Stimulated activated memory B cell treated with anti-CD40 and anti-IgM and Interleukin-4, amounts not matched to agents 10 μg/mL and 1 μg/mL and 100 μg/mL, for 72 hours (primary cell): Measurements from ENCODE around the gene OGFOD3.
"Not testable (repeated sequence)": the region's sequence is repeated elsewhere in the genome, so short reads cannot be mapped to it uniquely, and the experiment has no call there.

Source experiments
- ATAC-seq: fragments of 150-1000 bp; cut with Tn5 transposase; 2 replicates; pipeline ENCODE4 v1.10.0; 2021
- H3K27ac Mint-ChIP-seq: one replicate; pipeline ENCODE4 v1.8.0; 2022; ENCODE audit warnings: mild to moderate bottlenecking, mixed read lengths
- H3K27me3 Mint-ChIP-seq: one replicate; pipeline ENCODE4 v1.8.0; 2022; ENCODE audit warnings: mixed read lengths
- H3K36me3 Mint-ChIP-seq: one replicate; pipeline ENCODE4 v1.8.0; 2022; ENCODE audit warnings: mixed read lengths
- H3K4me1 Mint-ChIP-seq: one replicate; pipeline ENCODE4 v1.8.0; 2022; ENCODE audit warnings: mixed read lengths
- H3K4me3 Mint-ChIP-seq: one replicate; pipeline ENCODE4 v1.8.0; 2022; ENCODE audit warnings: mild to moderate bottlenecking, moderate library complexity, mixed read lengths
- H3K9me3 Mint-ChIP-seq: one replicate; pipeline ENCODE4 v1.8.0; 2022; ENCODE audit warnings: mixed read lengths

OGFOD3 gene, protein sequence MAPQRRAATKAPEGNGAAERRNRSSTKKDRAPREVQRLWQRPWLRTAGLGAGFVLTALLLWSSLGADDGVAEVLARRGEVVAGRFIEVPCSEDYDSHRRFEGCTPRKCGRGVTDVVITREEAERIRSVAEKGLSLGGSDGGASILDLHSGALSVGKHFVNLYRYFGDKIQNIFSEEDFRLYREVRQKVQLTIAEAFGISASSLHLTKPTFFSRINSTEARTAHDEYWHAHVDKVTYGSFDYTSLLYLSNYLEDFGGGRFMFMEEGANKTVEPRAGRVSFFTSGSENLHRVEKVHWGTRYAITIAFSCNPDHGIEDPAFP

GRCh38 chr17:82418001-82418986, at the start of gene OGFOD3, which contains the start of gene HEXD:
OGFOD3 (minus strand) TSS chr17:82418586; CDS start chr17:82418485, 101 bp downstream.
HEXD (plus strand) TSS chr17:82418347; CDS start chr17:82419800, 1,453 bp downstream.
- H3K36me3 Mint-ChIP-seq = peaks cover 57% of the 10 kb centered on the region
- peak; percentile 95 for ATAC-seq
- peak within 1 kb of the TSS; percentile 54 for H3K27ac Mint-ChIP-seq
- H3K4me1 Mint-ChIP-seq = peaks cover 44% of the 10 kb centered on the region
- H3K4me3 Mint-ChIP-seq = peak within 1 kb of the TSS; percentile 81
- H3K9me3 Mint-ChIP-seq = no peaks in the 10 kb centered on the region
- H3K27me3 Mint-ChIP-seq = no peaks in the 10 kb centered on the region

DNA sequence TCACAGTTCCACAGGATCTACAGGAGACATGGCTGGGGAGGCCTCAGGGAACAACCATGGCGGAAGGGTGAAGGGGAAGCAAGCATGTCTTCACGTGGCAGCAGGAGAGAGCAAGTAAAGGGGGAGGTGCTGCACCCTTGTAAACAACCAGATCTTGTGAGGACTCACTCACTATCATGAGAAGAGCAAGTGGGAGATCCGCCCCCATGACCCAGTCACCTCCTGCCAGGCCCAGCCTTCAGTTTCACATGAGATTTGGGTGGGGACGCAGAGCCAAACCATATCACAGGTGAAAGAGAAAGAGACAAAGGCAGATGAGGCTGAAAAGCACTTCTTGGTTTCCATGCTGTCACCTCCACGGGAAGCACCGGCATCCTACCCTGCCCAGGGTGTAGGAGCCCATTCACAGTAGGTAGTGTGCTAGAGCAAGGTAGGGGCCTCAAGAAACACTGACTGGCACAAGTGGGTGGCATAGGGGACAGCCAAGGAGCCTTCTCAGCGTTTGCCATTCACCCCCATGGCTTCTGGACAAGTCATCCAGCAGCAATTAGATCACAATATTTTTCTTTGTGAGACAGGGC, 46.7 kb upstream of the OGFOD3 start:
- H3K4me1 Mint-ChIP-seq = no peaks in the 10 kb centered on the region
- H3K4me3 Mint-ChIP-seq = no peak overlapping the region
- H3K27ac Mint-ChIP-seq = no peak overlapping the region
- no peak for ATAC-seq
- H3K9me3 Mint-ChIP-seq = no peaks in the 10 kb centered on the region
- H3K36me3 Mint-ChIP-seq = peaks cover 70% of the 10 kb centered on the region
- H3K27me3 Mint-ChIP-seq = no peaks in the 10 kb centered on the region

- no peak overlapping the region for H3K27ac Mint-ChIP-seq
- no peak for ATAC-seq
- H3K9me3 Mint-ChIP-seq = no peaks in the 10 kb centered on the region
- H3K27me3 Mint-ChIP-seq = no peaks in the 10 kb centered on the region
- no peak overlapping the region for H3K4me3 Mint-ChIP-seq
- peaks cover 67% of the 10 kb centered on the region for H3K36me3 Mint-ChIP-seq
- peaks cover 2% of the 10 kb centered on the region for H3K4me1 Mint-ChIP-seq
Observed at GRCh38 chr17:82464567-82464929, 46.2 kb upstream of the OGFOD3 start.

DNA sequence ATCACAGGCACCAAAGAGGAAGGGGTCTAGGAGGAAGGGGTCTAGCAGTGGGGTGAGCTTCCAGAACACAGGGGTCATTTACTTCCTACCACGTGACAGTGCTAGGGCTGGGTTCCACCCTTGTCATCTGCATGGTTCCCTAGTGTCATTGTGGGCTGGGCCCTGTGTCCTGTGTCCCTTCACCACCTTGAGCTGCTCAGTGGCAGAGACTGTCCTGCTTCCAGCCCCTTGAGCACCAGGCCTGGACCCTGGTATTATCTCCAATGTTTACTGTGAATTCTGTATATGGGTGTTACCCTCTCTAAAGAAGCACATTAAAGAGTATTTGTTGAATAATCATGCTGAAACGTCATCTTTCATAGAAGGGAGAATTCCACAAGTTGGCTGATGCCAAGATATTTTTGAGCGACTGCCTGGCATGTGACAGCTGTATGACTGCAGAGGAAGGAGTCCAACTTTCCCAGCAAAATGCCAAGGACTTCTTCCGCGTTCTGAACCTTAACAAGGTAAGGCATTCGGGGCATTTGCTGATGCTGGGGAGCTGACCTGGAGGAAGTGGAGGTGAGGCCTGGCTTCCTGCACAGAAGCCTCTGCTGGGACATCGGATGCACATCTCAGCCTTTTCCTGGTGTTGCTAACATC, 45.7 kb upstream of the OGFOD3 start:
- H3K27ac Mint-ChIP-seq = no peak overlapping the region
- H3K9me3 Mint-ChIP-seq = no peaks in the 10 kb centered on the region
- H3K4me1 Mint-ChIP-seq = peaks cover 7% of the 10 kb centered on the region
- no peak for ATAC-seq
- no peak overlapping the region for H3K4me3 Mint-ChIP-seq
- peaks cover 62% of the 10 kb centered on the region for H3K36me3 Mint-ChIP-seq
- H3K27me3 Mint-ChIP-seq = no peaks in the 10 kb centered on the region

DNA sequence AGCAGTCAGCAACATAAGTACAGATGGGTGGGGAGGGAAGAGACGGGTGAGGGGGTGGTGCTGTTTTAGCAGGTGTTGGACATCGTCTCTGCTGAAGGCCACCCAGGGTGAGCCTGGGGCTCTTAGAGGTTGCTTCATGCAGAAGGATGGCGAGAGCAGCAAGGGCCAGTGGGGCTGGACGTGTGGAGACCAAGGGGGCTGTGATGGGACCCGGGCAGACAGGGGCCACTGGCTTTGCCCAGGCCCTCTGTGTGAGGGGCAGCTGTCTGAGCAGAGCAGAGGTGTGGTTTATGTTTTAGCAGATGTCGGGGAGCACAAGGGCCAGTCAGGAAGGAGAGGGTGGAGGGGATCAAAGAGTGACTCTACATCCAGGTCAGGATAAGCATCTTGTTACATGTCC, 45.0 kb upstream of the OGFOD3 start:
- H3K27ac Mint-ChIP-seq = no peak overlapping the region
- no peaks in the 10 kb centered on the region for H3K27me3 Mint-ChIP-seq
- peaks cover 10% of the 10 kb centered on the region for H3K4me1 Mint-ChIP-seq
- no peak for ATAC-seq
- no peaks in the 10 kb centered on the region for H3K9me3 Mint-ChIP-seq
- H3K4me3 Mint-ChIP-seq = no peak overlapping the region
- peaks cover 55% of the 10 kb centered on the region for H3K36me3 Mint-ChIP-seq

GRCh38 chr17:82461827-82462524, 43.6 kb upstream of the OGFOD3 start:
- Mint-ChIP-seq H3K27me3 (no peaks in the 10 kb centered on the region), H3K27ac (no peak overlapping the region), H3K4me3 (no peak overlapping the region), H3K4me1 (peaks cover 21% of the 10 kb centered on the region), H3K36me3 (peaks cover 51% of the 10 kb centered on the region), H3K9me3 (no peaks in the 10 kb centered on the region)
- ATAC-seq = no peak

DNA sequence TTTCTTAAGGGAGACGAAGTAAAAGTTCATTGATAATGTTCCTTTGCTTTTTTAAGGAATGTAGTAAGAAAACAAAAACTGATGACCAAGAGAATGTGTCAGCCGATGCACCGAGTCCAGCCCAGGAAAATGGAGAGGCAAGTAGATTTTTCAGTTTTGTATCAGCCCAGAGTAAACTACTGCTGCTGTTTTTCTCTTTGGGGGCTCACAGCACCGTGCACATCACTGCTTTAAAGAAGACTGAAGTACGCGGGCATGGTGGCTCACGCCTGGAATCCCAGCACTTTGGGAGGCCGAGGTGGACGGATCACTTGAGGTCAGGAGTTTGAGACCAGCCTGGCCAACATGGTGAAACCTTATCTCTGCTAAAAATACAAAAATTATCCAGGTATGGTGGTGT, 41.5 kb upstream of the OGFOD3 start:
- H3K4me3 Mint-ChIP-seq, H3K27me3 Mint-ChIP-seq, ATAC-seq, H3K9me3 Mint-ChIP-seq, H3K27ac Mint-ChIP-seq: not testable (repeated sequence)
- peaks cover 35% of the 10 kb centered on the region for H3K36me3 Mint-ChIP-seq
- H3K4me1 Mint-ChIP-seq = peaks cover 24% of the 10 kb centered on the region

- no peaks in the 10 kb centered on the region for H3K9me3 Mint-ChIP-seq
- H3K4me3 Mint-ChIP-seq = peak overlapping the region; percentile 97
- H3K27me3 Mint-ChIP-seq = no peaks in the 10 kb centered on the region
- peak overlapping the region; percentile 97 for H3K27ac Mint-ChIP-seq
- ATAC-seq = no peak
- peaks cover 24% of the 10 kb centered on the region for H3K4me1 Mint-ChIP-seq
- peaks cover 27% of the 10 kb centered on the region for H3K36me3 Mint-ChIP-seq
Observed at GRCh38 chr17:82458885-82459424, 40.6 kb upstream of the OGFOD3 start.

GRCh38 chr17:82458179-82458884, 39.9 kb upstream of the OGFOD3 start, which contains the start of gene NARF:
NARF (plus strand) TSS chr17:82458741; CDS start chr17:82458804, 63 bp downstream.
- ATAC-seq = peak; percentile 100
- Mint-ChIP-seq H3K27ac (peak within 1 kb of the TSS; percentile 97), H3K36me3 (peaks cover 21% of the 10 kb centered on the region), H3K27me3 (no peaks in the 10 kb centered on the region), H3K4me1 (peaks cover 24% of the 10 kb centered on the region), H3K4me3 (peak within 1 kb of the TSS; percentile 97), H3K9me3 (no peaks in the 10 kb centered on the region)

DNA sequence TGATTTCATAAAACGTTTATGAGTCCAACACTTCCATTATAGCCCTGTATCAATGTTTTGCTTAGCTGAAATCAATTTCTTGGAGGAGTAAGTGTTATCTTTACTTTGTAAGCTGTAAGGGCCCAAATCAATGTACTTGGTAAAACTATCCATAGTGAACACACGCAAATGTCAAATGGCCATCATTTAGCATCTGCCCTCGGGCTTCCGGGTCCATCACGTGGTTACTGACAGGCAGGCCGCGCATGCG, 39.5 kb upstream of the OGFOD3 start:
- H3K4me3 Mint-ChIP-seq = peak overlapping the region; percentile 97
- peaks cover 17% of the 10 kb centered on the region for H3K36me3 Mint-ChIP-seq
- peak overlapping the region; percentile 97 for H3K27ac Mint-ChIP-seq
- H3K27me3 Mint-ChIP-seq = no peaks in the 10 kb centered on the region
- no peak for ATAC-seq
- H3K4me1 Mint-ChIP-seq = peaks cover 24% of the 10 kb centered on the region
- H3K9me3 Mint-ChIP-seq = no peaks in the 10 kb centered on the region

GRCh38 chr17:82457073-82457928, 38.9 kb upstream of the OGFOD3 start:
- Mint-ChIP-seq H3K4me3 (peak overlapping the region; percentile 97), H3K27ac (peak overlapping the region; percentile 97), H3K36me3 (peaks cover 11% of the 10 kb centered on the region), H3K4me1 (peaks cover 24% of the 10 kb centered on the region), H3K27me3 (no peaks in the 10 kb centered on the region), H3K9me3 (no peaks in the 10 kb centered on the region)
- ATAC-seq = peak; percentile 0

- not testable (repeated sequence) for H3K27ac Mint-ChIP-seq, H3K9me3 Mint-ChIP-seq, H3K36me3 Mint-ChIP-seq, H3K4me3 Mint-ChIP-seq, H3K27me3 Mint-ChIP-seq, ATAC-seq
- peaks cover 34% of the 10 kb centered on the region for H3K4me1 Mint-ChIP-seq
Observed at GRCh38 chr17:82453706-82454105, 35.3 kb upstream of the OGFOD3 start.

DNA sequence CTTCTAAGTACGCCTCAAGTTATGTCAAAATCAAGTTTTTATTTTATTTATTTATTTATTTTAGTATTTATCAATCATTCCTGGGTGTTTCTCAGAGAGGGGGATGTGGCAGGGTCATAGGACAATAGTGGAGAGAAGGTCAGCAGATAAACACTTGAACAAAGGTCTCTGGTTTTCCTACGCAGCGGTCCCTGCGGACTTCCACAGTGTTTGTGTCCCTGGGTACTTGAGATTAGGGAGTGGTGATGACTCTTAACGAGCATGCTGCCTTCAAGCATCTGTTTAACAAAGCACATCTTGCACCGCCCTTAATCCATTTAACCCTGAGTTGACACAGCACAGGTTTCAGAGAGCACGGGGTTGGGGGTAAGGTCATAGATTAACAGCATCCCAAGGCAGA, 34.8 kb upstream of the OGFOD3 start:
- peaks cover 34% of the 10 kb centered on the region for H3K4me1 Mint-ChIP-seq
- H3K36me3 Mint-ChIP-seq, H3K27ac Mint-ChIP-seq, H3K27me3 Mint-ChIP-seq, ATAC-seq, H3K9me3 Mint-ChIP-seq, H3K4me3 Mint-ChIP-seq: not testable (repeated sequence)
